NOMO-1 (cell line): ENCODE measurements around the gene DISP3.
A peak's percentile ranks its signal among the peaks of the same experiment; 100 is the strongest.

Experiments
- DNase-seq, 2 experiments: peaks; one replicate each; lab custom pipeline; 2025; ENCODE audit not compliant: unreplicated experiment in 2 of 2; lab: John Stamatoyannopoulos, UW

The DISP3 gene

GRCh38 chr1:11478571-11479374 lies at the start of gene DISP3:
Gene DISP3, plus strand, starts transcription at chr1:11479155. Its CDS starts 21,838 bp downstream, at chr1:11500993.
- DNase-seq = peak; percentile 64 to 77

GRCh38 chr1:11429226-11429625 lies 49.7 kb upstream of the DISP3 start:
- DNase-seq = no peak

- no peak for DNase-seq
These were observed 49.0 kb upstream of the DISP3 start for GRCh38 chr1:11429935-11430334.

GRCh38 chr1:11431941-11432507 lies 46.9 kb upstream of the DISP3 start:
- DNase-seq = no peak

- DNase-seq = no peak
These were observed 46.4 kb upstream of the DISP3 start for GRCh38 chr1:11432526-11432925.

GRCh38 chr1:11434501-11434900 lies 44.5 kb upstream of the DISP3 start:
- no peak for DNase-seq

- DNase-seq = no peak
These were observed 44.0 kb upstream of the DISP3 start for GRCh38 chr1:11434926-11435325.

GRCh38 chr1:11438996-11439395 lies 40.0 kb upstream of the DISP3 start:
- no peak for DNase-seq

GRCh38 chr1:11441211-11441952 lies 37.6 kb upstream of the DISP3 start:
- no peak for DNase-seq

GRCh38 chr1:11443043-11443442 lies 35.9 kb upstream of the DISP3 start:
- no peak for DNase-seq

GRCh38 chr1:11443961-11444658 lies 34.8 kb upstream of the DISP3 start:
- DNase-seq = no peak

- no peak for DNase-seq
These were observed 34.0 kb upstream of the DISP3 start for GRCh38 chr1:11444907-11445306.

- DNase-seq = no peak
These were observed 31.1 kb upstream of the DISP3 start for GRCh38 chr1:11447903-11448302.

GRCh38 chr1:11448373-11449099 lies 30.4 kb upstream of the DISP3 start:
- DNase-seq = no peak

GRCh38 chr1:11449100-11449403 lies 29.9 kb upstream of the DISP3 start:
- DNase-seq = no peak

- DNase-seq = no peak
These were observed 28.6 kb upstream of the DISP3 start for GRCh38 chr1:11450310-11450709.

- no peak for DNase-seq
These were observed 25.0 kb upstream of the DISP3 start for GRCh38 chr1:11453742-11454491.

GRCh38 chr1:11455967-11456570 lies 22.9 kb upstream of the DISP3 start:
- no peak for DNase-seq

- no peak for DNase-seq
These were observed 22.0 kb upstream of the DISP3 start for GRCh38 chr1:11456965-11457364.
